Activated T-cell treated with anti-CD3 and anti-CD28 coated beads for 48 hours (primary cell): ENCODE results near the gene AGBL5.
"Not testable (repeated sequence)": the region's sequence is repeated elsewhere in the genome, so short reads cannot be mapped to it uniquely, and the experiment has no call there.

ENCODE experiments used
- DNase-seq: peaks from one replicate; pipeline ENCODE4 v3.0.0-alpha.2; 2020; ENCODE audit warnings: low read depth

AGBL5 gene

GRCh38 chr2:27118525-27119329, 67.3 kb downstream of the AGBL5 start, which contains the start of gene CGREF1:
Gene CGREF1, minus strand, starts transcription at chr2:27119128. Its CDS starts 14,762 bp downstream, at chr2:27104366.
- peak; percentile 12 for DNase-seq

- DNase-seq = not testable (repeated sequence)
These were observed 67.8 kb downstream of the AGBL5 start for GRCh38 chr2:27119330-27119670.
